Chondrocyte (in vitro differentiated cells): ENCODE measurements around the gene CPB2. TPM values are rescaled to one million over a fixed set of nuclear protein-coding genes. Genes with fewer than 3 reads are reported as not detected.

Experiments
- DNase-seq: peaks from one replicate; pipeline ENCODE4 v3.0.0; 2021; ENCODE audit warnings: mixed read lengths, low spot score
- H3K27ac Mint-ChIP-seq: one replicate; pipeline ENCODE4 v1.8.0; 2021; ENCODE audit warnings: mild to moderate bottlenecking, moderate library complexity, mixed read lengths; ENCODE audit not compliant: unreplicated experiment
- H3K27me3 Mint-ChIP-seq: 2 replicates; pipeline ENCODE4 v1.8.0; 2021; ENCODE audit warnings: low read depth, mixed read lengths
- H3K36me3 Mint-ChIP-seq: 2 replicates; pipeline ENCODE4 v1.8.0; 2021; ENCODE audit warnings: low read depth, mixed read lengths
- H3K4me1 Mint-ChIP-seq: 2 replicates; pipeline ENCODE4 v1.8.0; 2021; ENCODE audit warnings: low read depth, mild to moderate bottlenecking, mixed read lengths
- H3K4me3 Mint-ChIP-seq: one replicate; pipeline ENCODE4 v1.8.0; 2021; ENCODE audit warnings: mild to moderate bottlenecking, moderate library complexity, mixed read lengths; ENCODE audit not compliant: unreplicated experiment
- H3K9me3 Mint-ChIP-seq: 2 replicates; pipeline ENCODE4 v1.8.0; 2021; ENCODE audit warnings: low read depth, mixed read lengths
- total RNA-seq: library from RNA; stranded (reverse); gene quantifications from 3 replicates; pipeline ENCODE4 v1.2.1, GENCODE V29; 2021
- TF ChIP-seq, protein P1 (sequence below): fragments of 200-600 bp; sonication (generic); IDR thresholded peaks from 2 replicates; pipeline ENCODE4 v1.5.0; 2021; ENCODE audit warnings: antibody characterized with exemption, mild to moderate bottlenecking, moderate library complexity

The CPB2 gene
- total RNA-seq, 1 donor from 2014 or later, result not detected

DNA sequence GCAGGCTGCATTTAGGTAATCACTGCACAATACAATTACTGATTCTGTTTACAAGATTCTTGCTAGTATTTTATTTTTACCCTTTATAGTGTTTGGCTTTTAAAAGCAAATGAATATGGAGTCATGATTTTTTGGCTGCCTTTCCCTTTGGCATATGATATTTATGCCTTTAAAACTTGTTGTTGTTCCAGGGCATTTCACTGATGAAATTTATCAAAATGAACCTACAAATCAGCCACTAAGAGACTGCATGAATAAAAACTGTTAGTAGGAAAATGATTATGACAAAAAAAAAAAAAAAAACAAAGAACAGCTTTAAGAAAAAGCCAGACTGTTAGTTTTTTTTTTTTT, 2.6 kb downstream of the CPB2 start:
- H3K36me3 Mint-ChIP-seq, result no peaks in the 10 kb centered on the region
- H3K27me3 Mint-ChIP-seq, result no peaks in the 10 kb centered on the region
- H3K4me3 Mint-ChIP-seq, result no peak overlapping the region
- H3K9me3 Mint-ChIP-seq, result no peaks in the 10 kb centered on the region
- DNase-seq, result no peak
- TF ChIP-seq, protein P1, sequence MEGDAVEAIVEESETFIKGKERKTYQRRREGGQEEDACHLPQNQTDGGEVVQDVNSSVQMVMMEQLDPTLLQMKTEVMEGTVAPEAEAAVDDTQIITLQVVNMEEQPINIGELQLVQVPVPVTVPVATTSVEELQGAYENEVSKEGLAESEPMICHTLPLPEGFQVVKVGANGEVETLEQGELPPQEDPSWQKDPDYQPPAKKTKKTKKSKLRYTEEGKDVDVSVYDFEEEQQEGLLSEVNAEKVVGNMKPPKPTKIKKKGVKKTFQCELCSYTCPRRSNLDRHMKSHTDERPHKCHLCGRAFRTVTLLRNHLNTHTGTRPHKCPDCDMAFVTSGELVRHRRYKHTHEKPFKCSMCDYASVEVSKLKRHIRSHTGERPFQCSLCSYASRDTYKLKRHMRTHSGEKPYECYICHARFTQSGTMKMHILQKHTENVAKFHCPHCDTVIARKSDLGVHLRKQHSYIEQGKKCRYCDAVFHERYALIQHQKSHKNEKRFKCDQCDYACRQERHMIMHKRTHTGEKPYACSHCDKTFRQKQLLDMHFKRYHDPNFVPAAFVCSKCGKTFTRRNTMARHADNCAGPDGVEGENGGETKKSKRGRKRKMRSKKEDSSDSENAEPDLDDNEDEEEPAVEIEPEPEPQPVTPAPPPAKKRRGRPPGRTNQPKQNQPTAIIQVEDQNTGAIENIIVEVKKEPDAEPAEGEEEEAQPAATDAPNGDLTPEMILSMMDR, result no peak
- peaks cover 9% of the 10 kb centered on the region for H3K4me1 Mint-ChIP-seq
- H3K27ac Mint-ChIP-seq, result no peak overlapping the region

DNA sequence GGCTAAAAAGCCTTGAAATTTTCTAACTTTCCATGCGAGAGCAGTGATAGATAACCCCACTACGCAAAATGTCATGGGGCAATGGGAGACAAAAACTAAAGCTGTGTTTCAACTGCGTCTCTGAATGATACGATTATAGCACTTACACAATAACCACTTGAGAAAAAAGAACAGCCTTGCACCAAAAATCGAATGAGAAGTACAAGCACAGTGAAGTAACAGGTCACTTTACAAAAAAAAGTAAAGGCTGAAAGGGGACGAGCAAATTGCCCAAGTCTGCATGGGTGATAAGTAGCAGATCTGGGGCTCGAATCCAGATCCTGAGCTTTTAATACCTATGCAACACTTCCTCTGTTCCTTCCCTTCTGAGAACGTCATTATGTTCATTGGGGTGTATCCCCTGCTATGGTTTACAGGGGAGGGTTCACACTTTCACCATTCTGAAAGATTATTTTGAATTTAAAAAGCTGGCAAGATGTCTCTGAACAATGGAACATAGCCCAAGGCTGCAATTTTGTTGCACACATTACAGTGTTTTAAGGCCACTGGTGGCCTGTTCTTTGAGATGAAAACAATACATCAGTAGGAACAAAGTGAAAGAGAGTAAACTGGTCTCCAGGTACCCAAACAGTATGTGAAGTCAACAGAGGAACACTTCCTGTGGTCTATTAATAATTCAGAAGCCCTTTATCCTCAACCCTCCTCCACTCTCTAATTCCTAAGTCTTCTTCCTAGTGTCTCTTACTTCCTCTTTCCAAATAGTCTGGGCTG, 3.2 kb downstream of the CPB2 start:
- Mint-ChIP-seq H3K27me3 (no peaks in the 10 kb centered on the region), H3K4me1 (peaks cover 12% of the 10 kb centered on the region), H3K9me3 (no peaks in the 10 kb centered on the region), H3K36me3 (no peaks in the 10 kb centered on the region), H3K4me3 (no peak overlapping the region), H3K27ac (no peak overlapping the region)
- TF ChIP-seq, protein P1, result no peak
- DNase-seq, result no peak

DNA sequence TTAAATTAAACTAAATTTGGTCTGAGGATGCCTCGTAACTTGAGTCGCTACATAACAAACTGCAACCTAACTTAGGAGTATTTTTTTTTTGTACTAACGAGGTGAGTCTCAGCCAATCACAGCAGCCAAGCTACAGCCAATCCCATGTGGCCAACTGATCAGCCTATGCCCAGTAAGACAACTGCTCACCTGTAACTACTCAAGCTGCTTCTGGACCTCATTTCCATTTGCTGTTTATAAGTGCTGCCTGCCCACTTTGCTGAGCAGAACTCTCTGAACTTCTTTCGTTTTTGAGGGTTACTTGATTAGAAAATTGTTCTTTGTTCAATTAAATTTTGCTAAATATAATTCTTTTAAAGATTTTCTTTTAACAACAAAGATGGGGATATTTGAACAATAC, 3.8 kb downstream of the CPB2 start:
- H3K27ac Mint-ChIP-seq, result no peak overlapping the region
- no peak overlapping the region for H3K4me3 Mint-ChIP-seq
- no peaks in the 10 kb centered on the region for H3K36me3 Mint-ChIP-seq

DNA sequence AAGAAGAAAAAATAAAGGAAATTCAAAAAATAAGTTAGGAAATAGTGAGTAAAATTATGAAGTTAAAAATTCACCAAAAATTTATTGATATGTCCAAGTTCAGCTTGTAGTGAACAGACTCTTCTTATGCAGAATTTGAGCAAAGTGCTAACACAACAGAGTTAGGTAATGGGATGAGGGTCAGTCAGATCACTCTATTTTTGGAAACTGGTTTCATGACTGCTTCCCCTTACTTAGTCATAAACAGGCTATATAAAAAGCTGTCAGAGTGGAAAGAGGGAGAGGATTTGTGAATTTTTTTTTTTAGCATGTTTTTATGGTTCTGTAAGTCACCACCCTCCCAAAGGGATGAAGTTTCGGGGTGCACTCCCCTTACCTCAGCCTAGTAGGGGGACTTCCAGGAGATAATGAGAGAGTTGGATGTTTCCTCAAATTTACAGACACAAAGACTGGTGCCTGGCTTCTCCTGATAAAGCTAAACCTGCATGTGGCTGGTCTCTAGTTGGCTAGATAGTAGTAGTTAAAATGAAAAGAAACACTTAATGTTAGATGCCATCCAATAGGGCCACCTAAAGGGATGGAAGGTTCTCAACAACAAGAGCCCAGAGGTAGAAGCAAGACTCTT, 4.5 kb downstream of the CPB2 start:
- H3K36me3 Mint-ChIP-seq, result no peaks in the 10 kb centered on the region
- H3K9me3 Mint-ChIP-seq, result no peaks in the 10 kb centered on the region
- H3K4me3 Mint-ChIP-seq, result no peak overlapping the region

More for the DNA sequence above, 3.8 kb downstream of the CPB2 start:
- no peak for DNase-seq
- TF ChIP-seq, protein P1, result no peak
- Mint-ChIP-seq H3K9me3 (no peaks in the 10 kb centered on the region), H3K27me3 (no peaks in the 10 kb centered on the region), H3K4me1 (peaks cover 12% of the 10 kb centered on the region)

DNA sequence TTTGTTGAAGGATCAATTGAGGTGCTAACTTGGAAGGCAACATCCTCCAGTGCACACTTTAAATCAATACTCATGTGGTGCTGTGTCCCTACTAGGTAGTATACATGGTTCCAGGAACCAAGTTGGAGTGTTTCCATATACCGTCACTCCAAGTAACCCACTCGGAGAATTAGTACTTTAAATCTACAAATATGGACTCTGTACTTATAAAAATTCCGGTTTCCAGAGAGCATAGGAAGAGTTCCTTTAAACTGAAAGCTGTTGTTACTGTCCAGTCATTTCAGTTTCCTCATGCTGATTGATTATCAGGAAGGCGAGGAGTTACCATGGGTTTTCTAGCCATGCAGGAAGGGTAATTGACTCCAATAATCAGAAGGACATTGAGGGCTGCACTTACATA, 7.2 kb downstream of the CPB2 start:
- H3K4me1 Mint-ChIP-seq, result peaks cover 12% of the 10 kb centered on the region
- H3K27me3 Mint-ChIP-seq, result no peaks in the 10 kb centered on the region
- TF ChIP-seq, protein P1, result no peak
- DNase-seq, result no peak
- no peak overlapping the region for H3K27ac Mint-ChIP-seq
- H3K9me3 Mint-ChIP-seq, result no peaks in the 10 kb centered on the region
- no peak overlapping the region for H3K4me3 Mint-ChIP-seq
- no peaks in the 10 kb centered on the region for H3K36me3 Mint-ChIP-seq

More for the DNA sequence above, 4.5 kb downstream of the CPB2 start:
- peak overlapping the region; percentile 52 for H3K27ac Mint-ChIP-seq
- no peak for DNase-seq
- no peaks in the 10 kb centered on the region for H3K27me3 Mint-ChIP-seq
- H3K4me1 Mint-ChIP-seq, result peaks cover 12% of the 10 kb centered on the region
- TF ChIP-seq, protein P1, result no peak
